Lung (tissue), 12 donors: ENCODE data around the gene TMEM213. TPM values are rescaled to one million over a fixed set of nuclear protein-coding genes. Genes with fewer than 3 reads are reported as not detected.

Experiments
- ATAC-seq: fragments of 200-7000 bp; cut with Tn5 transposase; one replicate; pipeline ENCODE4 v1.9.1; 2020; ENCODE audit warnings: moderate number of reproducible peaks; ENCODE audit not compliant: insufficient read depth, low FRiP score
- DNase-seq, 3 donors: peaks; one replicate each; pipeline ENCODE4 v3.0.0-alpha.2; 2013 to 2017
- H3K27ac ChIP-seq, 2 donors: one replicate each; pipeline ENCODE4 v1.5.1; 2013; ENCODE audit warnings: mild to moderate bottlenecking in 2 of 2, moderate library complexity in 2 of 2, control low read depth in 1 of 2, inconsistent platforms in 1 of 2, low read depth in 1 of 2, low read length in 1 of 2
- H3K27me3 ChIP-seq, 3 donors: one replicate each; pipeline ENCODE4 v1.5.1; 2013; ENCODE audit warnings: low read length in 2 of 3; ENCODE audit not compliant: control insufficient read depth in 3 of 3, insufficient read depth in 3 of 3
- H3K36me3 ChIP-seq, 4 donors: one replicate each; pipeline ENCODE4 v1.5.1; 2013; ENCODE audit warnings: low read length in 4 of 4, mild to moderate bottlenecking in 1 of 4, moderate library complexity in 1 of 4; ENCODE audit not compliant: control insufficient read depth in 4 of 4, insufficient read depth in 4 of 4
- H3K4me1 ChIP-seq, 5 donors: one replicate each; pipeline ENCODE4 v1.5.1; 2013; ENCODE audit warnings: low read length in 5 of 5, mild to moderate bottlenecking in 2 of 5, moderate library complexity in 1 of 5; ENCODE audit not compliant: control insufficient read depth in 5 of 5, insufficient read depth in 5 of 5
- H3K4me3 ChIP-seq: one replicate; pipeline ENCODE4 v1.5.1; 2013; ENCODE audit warnings: mild to moderate bottlenecking, control low read depth, moderate library complexity
- H3K9ac ChIP-seq, 2 donors: one replicate each; pipeline ENCODE4 v1.5.1; 2013; ENCODE audit warnings: low read length in 2 of 2, control low read depth in 1 of 2; ENCODE audit not compliant: insufficient read depth in 1 of 2
- H3K9me3 ChIP-seq, 4 donors: one replicate each; pipeline ENCODE4 v1.5.1; 2013; ENCODE audit warnings: low read length in 3 of 4, mild to moderate bottlenecking in 1 of 4, moderate library complexity in 1 of 4; ENCODE audit not compliant: control insufficient read depth in 4 of 4, insufficient read depth in 3 of 4
- CTCF ChIP-seq: IDR thresholded peaks from 2 replicates; pipeline ENCODE4 v1.5.1; 2012; ENCODE audit warnings: mild to moderate bottlenecking; ENCODE audit errors: control extremely low read depth, extremely low read depth
- WGBS, 2 donors: extraction: QIAGEN DNeasy Blood & Tissue Kit; methylation state at CpG; one replicate each; pipeline ENCODE4 v1.1.7; 2013; 5-methylcytosine and 5-hydroxymethylcytosine counted together
- polyA plus RNA-seq, 2 donors: library from polyadenylated mRNA; stranded (reverse); fragments of 200-250 nt; gene quantifications; one replicate each; pipeline ENCODE4 v1.2.1, GENCODE V29; 2013
- total RNA-seq, 2 donors: library from RNA; depleted of rRNA in 1 of 2; stranded (reverse); fragments of >200 nt in 1 of 2; gene quantifications; one replicate each; pipeline ENCODE4 v1.2.1, GENCODE V29; 2014 to 2021
- donor health status: control.
- donor health status: control.
- donor health status: Bipolar disorder and iron deficiency.
- donor health status: healthy.
- donor health status: DM: yes; HTN: yes; CAD: no.

TMEM213 gene
- total and polyA plus RNA-seq, 4 donors, result 0.29 to 2.0 (median 0.83) TPM; not detected in 1

GRCh38 chr7:138853448-138853847 lies 55.7 kb downstream of the TMEM213 start:
- Histone ChIP-seq H3K27me3 (no peaks in the 10 kb centered on the region), H3K9ac (no peak overlapping the region), H3K9me3 (peaks cover 0 to 3% (median 0%) of the 10 kb centered on the region in 4 donors), H3K4me3 (no peak overlapping the region), H3K4me1 (peaks cover 0 to 2% (median 0%) of the 10 kb centered on the region in 5 donors), H3K27ac (no peak overlapping the region), H3K36me3 (peaks cover 2 to 11% (median 7%) of the 10 kb centered on the region in 4 donors)
- ATAC-seq (no peak), DNase-seq (no peak)
- TF ChIP-seq CTCF, result no peak
- WGBS, 2 donors, result 87 to 88% methylated on average over 3 of the region's 3 CpGs

DNA sequence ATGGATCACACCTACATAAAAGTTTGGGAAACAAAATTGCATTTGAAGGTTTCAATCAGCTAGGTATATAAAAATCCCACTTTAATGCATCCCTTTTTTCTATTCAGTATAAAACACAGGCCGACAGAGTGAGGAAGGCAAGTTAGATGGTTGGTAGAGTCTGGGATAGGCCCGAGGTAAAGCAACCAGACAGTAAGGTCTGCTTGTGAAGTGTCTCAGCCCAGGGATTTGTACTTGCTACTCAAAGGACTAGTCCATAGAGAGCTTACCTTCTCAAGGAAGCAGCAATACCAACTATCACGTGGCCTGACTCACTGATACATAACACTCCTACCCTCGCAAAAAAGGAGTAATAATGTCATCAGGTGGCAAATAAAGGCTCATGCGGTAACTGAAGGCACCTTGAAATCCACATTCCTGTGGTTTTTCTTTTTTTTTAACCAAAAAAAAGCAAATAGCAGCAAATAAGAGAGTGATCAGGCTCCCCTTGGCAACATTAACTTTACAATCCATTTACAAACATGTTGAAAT lies 56.4 kb downstream of the TMEM213 start:
- Histone ChIP-seq H3K9me3 (peaks cover 0 to 5% (median 0%) of the 10 kb centered on the region in 4 donors), H3K27ac (no peak overlapping the region), H3K4me3 (no peak overlapping the region), H3K27me3 (no peaks in the 10 kb centered on the region), H3K9ac (no peak overlapping the region), H3K4me1 (peaks cover 0 to 2% (median 0%) of the 10 kb centered on the region in 5 donors), H3K36me3 (peaks cover 2 to 13% (median 8%) of the 10 kb centered on the region in 4 donors)
- DNase-seq (peak in 2 of 3 donors; percentile 9 to 24), ATAC-seq (no peak)
- no peak for TF ChIP-seq CTCF
- 87 to 90% methylated on average over 5 of the region's 5 CpGs for WGBS, 2 donors

DNA sequence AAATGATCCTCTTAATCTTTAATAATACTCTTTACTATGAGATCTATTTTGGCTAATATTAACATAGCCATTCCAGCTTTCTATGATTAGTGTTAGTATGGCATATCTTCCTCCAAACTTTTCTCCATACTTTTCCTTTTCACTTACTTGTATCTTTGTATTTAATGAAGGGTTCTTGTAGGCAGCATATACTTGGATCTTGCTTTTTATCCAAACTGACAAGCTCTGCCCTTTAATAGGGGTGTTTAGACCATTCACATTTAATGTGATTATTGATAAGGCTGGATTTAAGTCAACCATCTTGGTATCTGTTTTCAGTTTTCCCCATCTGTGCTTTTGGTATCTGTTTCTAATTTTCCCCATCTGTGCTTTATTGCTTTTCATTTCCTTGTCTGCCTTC lies 59.9 kb downstream of the TMEM213 start:
- no peak for DNase-seq
- Histone ChIP-seq H3K27me3 (no peaks in the 10 kb centered on the region), H3K4me3 (no peak overlapping the region), H3K4me1 (peaks cover 0 to 2% (median 0%) of the 10 kb centered on the region in 5 donors), H3K9ac (no peak overlapping the region), H3K9me3 (peaks cover 0 to 2% (median 0%) of the 10 kb centered on the region in 4 donors), H3K27ac (no peak overlapping the region), H3K36me3 (peaks cover 4 to 16% (median 10%) of the 10 kb centered on the region in 4 donors)
- ATAC-seq, result no peak
- TF ChIP-seq CTCF, result no peak

GRCh38 chr7:138861051-138861450 lies 63.3 kb downstream of the TMEM213 start:
- H3K9ac ChIP-seq, result no peak overlapping the region
- ATAC-seq, result no peak
- no peaks in the 10 kb centered on the region for H3K4me1 ChIP-seq
- H3K36me3 ChIP-seq, result peaks cover 0 to 17% (median 10%) of the 10 kb centered on the region in 4 donors
- TF ChIP-seq CTCF, result no peak
- H3K27me3 ChIP-seq, result no peaks in the 10 kb centered on the region
- DNase-seq, result no peak
- no peak overlapping the region for H3K27ac ChIP-seq
- 94 to 97% methylated on average over 16 of the region's 16 CpGs for WGBS, 2 donors
- H3K9me3 ChIP-seq, result peaks cover 0 to 2% (median 0%) of the 10 kb centered on the region in 4 donors
- H3K4me3 ChIP-seq, result no peak overlapping the region
